Measurements from ENCODE around the gene MYADML2.
"Not testable (repeated sequence)": the region's sequence is repeated elsewhere in the genome, so short reads cannot be mapped to it uniquely, and the experiment has no call there.

MYADML2 gene, protein sequence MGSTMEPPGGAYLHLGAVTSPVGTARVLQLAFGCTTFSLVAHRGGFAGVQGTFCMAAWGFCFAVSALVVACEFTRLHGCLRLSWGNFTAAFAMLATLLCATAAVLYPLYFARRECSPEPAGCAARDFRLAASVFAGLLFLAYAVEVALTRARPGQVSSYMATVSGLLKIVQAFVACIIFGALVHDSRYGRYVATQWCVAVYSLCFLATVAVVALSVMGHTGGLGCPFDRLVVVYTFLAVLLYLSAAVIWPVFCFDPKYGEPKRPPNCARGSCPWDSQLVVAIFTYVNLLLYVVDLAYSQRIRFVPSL

DNA sequence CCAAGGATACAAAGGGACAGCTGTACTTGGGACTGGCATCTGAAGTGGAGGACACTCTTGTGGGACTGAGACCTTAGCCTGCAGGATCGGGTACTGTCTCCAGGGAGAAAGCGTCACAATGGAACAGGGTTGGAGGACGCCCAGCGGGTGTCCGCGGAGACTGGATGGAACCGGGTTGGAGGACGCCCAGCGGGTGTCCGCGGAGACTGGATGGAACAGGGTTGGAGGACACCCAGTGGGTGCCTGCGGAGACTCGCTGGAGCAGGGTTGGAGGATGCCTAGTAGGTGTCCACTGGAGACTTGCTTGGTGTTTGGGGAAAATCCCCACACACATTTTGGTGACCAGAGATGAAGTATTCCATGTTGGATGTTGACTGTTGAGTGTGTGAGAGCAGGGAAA lies at the start of gene MYADML2:
TSS of gene MYADML2 (minus strand) at position 45 of the 400 bp plus-strand sequence. CDS start 5,492 bp downstream, outside the sequence.
- DNase-seq, result no peak

DNA sequence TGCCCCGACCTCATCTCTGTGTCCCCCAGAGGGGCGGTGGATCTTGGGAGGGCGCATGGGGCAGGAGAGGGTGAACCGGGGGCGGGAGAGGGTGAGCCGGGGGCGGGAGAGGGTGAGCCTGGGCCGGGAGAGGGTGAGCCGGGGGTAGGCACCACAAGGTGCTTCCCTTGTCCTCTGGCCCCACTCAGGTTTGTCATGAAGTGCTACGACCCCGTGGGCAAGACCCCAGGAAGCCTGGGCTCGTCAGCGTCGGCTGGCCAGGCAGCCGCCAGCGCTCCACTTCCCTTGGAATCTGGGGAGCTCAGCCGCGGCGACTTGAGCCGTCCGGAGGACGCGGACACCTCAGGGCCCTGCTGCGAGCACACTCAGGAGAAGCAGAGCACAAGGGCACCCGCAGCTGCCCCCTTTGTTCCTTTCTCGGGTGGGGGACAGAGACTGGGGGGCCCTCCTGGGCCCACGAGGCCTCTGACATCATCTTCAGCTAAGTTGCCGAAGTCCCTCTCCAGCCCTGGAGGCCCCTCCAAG lies 49.3 kb upstream of the MYADML2 start:
- no peak for DNase-seq

DNA sequence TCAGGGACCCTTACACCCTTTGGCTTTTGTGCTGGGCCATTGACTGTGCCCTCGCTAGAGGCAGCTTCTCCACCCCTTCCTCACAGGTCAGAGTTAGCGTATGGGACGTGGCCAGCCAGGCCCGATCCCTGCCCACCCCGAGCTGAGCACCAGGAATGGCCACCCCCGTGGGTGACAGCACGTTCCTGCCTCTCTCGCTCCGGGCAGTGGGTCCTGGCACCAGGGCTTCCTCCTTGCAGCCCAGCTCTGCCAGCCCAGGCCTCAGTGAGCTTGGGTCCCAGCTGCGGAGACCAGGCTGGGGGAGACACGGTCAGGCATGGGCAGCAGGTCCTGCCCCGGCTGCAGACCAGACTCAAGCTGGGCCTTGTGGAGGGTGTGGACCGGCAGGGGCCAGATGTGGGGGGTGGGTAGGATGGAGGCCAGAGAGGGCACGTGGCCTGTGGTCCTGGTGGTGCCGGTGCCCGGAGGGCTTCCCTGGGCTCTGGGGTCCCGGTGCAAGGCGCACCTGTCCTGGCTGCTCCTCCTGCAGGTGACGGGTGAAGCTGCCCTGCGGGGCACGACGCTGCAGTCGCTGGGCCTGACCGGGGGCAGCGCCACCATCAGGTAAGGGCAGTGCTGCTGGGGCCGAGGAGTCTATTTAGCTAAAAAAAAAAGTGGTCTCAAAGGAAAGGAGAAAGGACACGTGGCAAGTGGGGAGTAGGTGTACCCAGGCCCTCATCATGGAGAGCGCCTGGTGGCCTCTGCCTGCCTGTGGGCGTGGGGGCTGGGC lies 48.6 kb upstream of the MYADML2 start:
- no peak for DNase-seq

DNA sequence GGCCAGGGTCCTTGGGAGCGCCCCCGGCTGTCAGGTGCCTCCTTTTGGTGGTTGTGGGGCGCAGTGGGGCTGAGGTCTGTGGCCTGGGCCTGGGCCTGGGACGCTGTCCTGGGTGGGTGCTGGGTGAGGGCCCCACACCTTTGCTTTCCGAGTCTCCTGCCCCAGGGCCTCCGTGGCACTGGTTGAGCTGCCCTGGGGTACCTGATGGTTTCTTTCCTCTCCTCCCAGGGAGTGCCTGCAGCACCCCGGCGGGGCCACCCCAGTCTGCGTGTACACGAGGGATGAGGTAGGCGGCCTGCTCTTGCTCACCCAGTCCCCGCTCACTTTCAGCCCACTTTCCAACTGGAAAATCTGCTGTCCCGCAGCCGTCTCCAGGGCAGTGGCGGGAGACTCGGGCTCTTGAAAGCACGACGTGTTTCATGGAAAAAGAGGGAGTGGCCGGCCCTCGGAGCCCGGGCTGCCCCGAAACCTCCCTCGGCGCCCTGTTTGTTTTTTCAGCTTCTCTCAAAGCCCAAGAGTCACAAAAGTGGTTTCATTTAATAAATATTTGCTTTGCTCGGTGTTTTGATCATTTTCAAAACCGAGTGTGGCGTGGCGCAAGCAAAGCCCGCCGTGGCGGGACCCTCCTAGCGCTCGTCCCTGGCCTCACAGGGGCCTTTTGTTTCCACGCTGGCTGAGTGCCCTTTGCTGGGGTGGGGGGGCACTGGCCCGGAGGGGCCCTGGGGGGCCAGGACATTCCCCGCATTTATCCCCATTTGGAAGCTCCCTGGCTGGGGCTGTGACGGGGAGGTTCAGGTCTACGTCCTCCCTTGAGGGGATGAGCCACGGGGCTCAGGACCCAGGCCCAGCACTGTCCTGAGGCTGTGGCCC lies 47.8 kb upstream of the MYADML2 start:
- DNase-seq, result no peak

DNA sequence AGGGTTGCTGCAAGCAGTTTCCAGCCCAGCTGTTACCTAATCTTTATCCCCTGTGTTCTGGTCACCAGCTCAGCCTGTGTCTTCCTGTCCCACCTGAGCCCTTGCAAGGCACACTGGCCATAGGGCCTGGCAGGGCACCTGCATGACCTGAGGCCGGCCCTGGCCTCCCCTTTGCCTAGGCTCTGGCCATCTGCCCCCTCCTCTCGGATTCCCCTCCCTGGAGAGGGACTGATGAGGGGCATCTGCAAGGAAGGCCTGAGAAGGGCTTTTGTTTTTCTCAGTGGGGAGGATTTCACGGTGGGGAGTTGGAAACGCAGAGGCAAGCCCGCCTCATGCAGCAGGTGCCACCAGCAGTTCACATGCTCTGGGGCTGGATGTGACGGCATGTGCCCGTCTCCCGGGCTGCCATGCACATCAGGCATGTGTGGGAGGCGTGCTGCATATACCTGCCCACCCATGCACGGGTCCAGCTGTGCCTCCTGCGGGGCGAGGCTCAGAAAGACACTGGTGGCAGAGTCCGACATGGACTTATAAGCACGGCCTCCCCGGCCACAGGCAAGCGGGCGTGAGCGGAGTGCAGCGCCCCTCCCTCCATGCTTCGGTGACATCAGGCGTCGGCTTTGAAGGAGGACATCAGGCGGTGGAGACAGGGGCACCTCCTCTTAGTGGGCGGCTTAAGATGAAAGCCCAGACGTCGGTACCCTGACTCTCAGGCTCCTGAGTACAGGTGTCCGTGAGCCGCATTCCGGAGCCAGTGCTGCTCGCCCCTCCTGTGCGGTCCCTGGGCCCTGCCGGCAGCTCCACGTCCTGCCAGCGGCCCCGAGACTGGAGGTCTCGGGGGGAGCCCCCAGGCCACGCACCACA lies 46.9 kb upstream of the MYADML2 start:
- no peak for DNase-seq

DNA sequence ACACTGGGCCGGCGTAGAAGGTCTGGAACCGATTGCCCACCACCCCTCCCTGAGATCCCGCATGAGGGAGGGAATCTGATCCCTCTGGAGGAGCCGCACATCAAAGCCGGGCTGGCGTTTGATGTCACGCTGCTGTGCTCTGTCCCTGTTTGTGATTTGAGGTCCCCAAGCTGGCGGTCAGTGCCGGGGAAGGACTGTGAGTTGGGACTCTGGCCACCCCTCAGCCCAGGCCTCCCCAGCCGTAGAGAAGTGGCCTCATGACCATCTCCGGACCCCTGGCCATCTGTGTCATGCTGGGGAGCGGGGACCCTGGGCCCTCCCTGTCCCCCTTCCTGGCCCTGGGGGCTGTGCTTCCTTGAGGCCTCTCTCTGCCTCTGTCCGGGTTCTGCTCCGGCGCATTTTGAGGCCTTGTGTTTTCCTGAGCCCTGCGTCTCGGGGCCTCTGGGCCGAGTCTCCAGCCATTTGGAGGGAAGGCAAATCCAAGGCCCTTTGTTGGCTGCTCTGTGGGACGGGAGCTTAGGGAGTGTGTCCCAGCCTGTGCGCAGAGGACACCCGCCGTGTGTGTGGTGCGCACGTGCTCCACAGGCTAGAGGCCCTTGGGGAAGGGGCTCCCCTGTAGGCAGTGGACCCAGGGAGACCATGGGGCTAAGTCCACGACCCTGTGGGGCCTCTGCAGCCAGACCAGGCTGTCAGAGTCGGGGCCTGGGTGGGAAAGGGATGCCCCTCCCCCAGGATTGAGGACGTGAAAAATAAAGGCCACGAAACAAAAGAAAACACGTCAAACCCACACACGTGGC lies 45.5 kb upstream of the MYADML2 start:
- no peak for DNase-seq

DNA sequence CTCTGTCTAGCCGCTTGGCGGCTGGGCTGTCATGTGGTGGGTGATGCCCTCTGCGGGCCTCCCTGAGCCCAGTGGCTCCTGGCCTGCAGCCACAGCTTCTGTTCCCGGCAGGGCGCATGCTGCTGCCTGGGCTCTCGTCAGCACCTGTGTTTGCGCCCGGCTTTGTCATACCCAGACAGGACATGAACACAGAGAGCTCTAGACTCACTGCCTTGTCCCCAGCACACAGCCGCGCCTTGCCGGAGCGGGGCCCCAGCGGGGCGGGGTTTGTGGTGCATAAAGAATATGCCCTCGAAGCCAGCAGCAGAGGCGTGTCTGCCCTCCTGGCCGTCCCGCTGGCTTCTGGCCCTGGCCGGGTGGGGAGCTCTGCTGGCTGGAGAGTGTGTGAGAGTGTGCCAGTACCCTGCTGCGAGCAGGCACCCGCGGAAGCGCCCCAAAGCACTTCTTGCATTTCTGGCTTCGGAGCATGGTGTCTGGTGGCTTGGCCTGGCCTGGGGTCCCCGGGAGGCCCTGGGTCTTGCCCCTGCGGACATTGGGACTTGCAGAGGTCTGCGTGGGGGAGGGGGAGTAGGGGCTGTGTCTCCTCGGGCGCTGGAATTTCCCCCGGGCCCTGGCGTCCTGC lies 44.8 kb upstream of the MYADML2 start:
- DNase-seq, result no peak

DNA sequence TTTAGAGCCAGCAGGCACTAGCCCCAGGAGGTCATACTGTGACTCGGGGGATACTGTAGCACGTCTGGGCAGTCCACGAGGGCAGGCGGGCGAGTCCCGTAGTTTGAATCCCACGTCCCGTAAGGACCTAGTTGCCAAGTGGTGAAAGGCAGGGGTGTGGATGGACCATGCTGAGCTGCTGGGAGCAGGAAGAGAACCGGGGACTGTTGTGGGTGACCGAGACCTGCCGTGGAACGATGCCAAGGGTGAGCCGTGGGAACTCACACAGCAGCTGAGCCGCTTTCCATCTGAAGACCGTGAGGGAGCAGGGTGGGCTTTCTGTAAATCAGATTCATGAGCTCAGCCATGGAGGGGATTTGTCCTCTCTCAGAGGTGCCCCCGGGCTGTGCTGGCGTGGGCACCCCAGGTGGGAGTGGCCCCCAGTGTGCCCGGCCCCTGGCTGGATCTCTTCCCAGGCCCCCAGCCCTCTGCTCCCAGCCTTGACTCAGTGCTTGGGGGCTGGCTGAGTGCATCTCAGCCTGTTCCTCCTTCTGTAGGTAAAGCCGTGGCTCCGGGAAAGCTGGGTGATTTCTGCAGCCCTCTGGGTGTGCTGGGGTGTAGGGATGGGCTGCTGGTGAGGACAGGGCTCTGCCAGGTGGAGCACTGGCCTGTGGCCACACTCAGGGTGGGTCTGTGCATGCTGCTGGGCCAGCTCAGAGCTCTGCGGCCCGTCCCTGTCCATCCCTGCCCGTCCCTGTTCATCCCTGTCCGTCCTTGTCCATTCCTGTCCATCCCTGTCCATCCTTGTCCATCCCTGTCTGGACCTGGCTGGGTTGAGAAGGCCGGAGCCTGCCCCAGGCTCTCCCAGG lies 44.0 kb upstream of the MYADML2 start:
- no peak for DNase-seq

DNA sequence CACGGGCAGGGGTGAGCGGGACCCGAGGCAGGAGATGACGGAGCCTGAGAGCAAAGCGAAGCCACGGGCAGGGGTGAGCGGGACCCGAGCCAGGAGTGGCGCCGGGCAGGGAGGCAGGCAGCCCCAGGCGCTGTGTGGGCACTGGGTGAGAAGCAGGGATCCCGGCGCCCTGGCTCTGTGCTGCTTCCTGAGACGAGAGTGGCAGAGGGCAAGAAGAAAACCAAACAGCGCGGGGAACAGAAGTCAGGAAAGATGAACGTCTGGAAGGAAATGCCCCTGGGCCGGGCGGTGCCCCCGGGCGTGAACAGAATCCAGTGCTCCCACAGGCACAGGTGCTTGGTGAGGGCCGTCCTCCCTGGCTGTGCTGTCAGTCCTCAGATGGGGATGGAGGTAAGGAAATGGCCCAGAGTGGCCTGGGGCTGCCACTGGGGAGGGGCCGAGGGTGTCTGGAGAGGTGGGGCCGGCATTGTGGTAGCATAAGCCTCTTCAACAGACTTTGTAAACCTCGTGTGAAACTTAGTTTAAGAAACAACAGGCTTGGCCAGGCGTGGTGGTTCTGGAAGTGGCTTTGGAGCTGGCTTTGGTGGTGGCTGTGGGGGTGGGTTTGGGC lies 40.2 kb upstream of the MYADML2 start:
- DNase-seq, result no peak

DNA sequence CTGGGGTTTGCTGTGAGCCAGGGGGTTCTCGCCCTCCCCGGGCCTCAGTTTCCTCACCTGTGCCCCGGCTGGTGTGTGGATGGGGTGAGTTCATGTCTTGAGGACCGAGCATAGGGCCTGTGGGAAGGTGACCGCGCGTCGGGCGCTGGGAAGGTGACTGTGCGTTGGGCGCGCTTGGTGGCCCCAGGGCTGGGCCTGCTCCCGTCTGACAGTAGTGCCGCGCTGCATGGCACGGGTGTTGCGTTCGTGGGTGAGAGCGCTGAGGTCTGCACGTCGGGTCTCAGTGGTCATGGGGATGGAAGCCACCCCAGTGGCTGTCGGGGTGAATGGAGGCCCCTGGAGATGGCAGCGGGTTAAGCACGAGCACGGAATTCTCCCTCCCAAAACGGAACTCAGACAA lies 39.6 kb upstream of the MYADML2 start:
- no peak for DNase-seq

DNA sequence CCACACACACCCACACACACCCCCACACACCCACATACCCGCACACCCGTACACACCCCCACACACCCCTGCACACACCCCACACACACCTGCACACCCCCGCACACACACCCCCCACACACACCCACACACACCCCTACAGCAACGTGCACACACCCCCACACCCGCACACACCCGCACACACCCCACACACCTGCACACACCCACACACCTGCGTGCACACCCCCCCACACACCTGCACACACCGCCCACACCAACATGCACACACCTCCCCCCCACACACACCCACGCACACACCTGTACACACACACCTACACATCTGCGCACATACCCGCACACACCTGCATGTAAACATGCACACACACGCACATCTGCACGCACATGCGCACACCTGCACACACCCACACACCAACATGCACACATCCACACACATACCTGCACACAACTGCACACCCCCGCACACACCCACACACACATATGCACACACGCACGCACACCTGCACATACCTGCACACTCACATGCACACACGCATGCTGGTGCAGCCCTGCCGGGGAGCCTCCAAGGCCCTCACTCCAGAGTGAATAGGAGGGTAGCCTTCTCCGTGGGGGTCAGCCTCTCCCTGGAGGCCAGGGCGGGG lies 37.9 kb upstream of the MYADML2 start:
- DNase-seq, result no peak

DNA sequence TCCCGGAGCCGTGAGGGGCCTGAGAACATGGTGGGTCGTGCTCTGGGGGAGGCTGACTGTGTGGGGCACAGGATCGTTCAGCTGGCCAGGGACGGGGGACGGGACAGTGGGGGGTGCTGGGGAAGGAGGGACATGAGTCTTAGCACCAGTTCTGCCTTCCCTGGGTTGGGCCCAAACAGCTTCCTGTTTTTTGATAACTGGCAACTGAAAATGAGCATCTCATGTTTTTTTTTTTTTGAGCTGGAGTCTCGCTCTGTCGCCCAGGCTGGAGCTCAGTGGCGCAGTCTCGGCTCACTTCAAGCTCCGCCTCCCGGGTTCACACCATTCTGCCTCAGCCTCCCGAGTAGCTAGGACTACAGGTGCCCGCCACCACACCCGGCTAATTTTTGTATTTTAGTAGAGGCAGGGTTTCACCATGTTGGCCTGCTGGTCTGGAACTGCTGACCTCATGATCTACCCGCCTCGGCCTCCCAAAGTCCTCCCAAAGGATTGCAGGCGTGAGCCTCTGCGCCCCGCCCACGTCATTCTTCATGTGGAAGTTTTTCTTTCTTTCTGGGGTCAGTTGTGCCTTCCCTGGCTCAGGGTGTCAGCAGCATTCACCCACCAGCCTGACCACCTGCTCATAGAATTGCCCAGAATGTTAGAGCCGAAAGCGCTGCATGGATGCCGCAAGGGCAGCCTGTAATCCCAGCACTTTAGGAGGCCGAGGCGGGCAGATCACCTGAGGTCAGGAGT lies 36.8 kb upstream of the MYADML2 start:
- no peak for DNase-seq

DNA sequence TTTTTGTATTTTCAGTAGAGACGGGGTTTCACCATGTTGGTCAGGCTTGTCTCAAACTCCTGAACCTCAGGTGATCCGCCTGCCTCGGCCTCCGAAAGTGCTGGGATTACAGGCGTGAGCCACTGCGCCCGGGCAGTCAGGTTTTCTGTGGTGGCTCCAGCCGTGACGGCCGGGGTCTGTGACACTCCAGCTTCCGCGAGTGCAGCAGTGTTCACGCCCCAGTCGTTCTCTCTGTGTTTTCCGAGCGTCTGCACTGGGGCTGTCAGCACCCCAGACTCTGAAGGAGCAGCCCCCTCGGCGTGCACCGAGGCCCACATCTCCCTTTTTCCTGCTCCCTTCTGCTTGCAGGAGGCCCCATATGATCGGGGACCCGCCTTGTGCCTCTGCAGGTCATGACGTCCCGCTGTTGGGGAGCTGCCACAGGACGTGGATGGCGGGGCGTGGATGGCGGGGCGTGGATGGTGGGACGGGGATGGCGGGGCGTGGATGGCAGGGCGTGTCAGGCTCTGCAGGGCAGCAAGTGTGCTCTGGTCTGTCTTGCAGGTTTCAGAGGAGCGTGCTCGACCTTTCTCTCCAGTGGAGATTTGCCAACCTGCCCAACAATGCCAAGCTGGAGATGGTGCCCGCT lies 36.1 kb upstream of the MYADML2 start:
- DNase-seq, result no peak

DNA sequence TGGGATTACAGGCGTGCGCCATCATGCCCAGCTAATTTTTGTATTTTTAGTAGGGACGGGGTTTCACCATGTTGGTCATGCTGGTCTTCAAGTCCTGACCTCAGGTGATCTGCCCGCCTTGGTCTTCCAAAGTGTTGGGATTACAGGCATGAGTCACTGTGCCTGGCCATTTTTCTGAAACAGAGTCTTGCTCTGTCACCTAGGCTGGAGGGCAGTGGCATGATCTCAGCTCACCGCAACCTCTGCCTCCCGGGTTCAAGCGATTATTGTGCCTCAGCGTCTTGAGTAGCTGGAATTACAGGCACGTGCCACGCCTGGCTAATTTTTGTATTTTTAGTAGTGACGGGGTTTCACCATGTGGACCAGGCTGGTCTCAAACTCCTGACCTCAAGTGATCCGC lies 34.5 kb upstream of the MYADML2 start:
- DNase-seq, result not testable (repeated sequence)

DNA sequence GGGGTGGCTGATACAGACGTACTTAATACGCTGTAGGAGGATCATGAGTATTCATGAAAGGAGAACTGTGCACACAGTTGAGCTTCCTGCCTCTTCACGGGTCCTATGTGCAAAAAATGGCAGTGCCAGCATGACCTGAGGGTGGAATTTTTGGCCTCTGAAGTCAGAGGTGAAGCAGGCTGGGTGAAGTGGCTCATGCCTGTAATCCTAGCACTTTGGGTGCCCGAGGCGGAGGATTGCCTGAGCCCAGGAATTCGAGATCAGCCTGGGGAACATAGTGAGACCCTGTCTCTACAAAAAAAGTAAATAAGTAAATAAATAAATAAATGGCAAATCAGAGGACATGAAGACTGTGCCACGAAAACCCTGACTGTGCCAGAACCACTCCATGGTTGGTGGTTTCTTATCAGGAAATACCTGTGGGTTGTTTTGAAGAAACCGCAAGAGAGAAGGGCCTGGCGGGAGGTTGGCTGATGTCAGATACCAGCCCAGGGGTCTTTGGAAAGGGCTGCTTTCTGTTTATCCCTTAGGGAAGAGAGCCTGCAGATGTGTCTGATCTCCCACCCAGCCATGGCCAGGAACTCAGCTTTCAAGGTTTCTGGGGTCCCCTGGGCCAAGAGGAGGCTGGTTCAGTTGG lies 33.8 kb upstream of the MYADML2 start:
- DNase-seq, result no peak

DNA sequence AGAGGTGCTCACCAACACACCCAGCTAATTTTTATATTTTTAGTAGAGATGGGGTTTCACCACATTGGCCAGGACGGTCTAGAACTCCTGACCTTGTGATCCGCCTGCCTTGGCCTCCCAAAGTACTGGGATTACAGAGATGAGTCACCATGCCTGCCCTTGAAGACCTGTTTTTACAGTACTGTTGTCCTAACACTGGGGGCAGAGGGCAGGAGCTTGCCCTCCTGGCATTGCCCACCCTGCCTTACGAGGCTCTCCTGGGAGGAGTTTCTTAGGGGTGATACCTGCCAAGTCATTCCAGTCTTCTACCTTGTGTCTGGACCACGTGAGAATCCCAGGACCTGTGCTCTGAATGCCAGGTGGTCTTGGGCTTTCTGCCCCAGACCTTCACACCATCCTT lies 33.1 kb upstream of the MYADML2 start:
- DNase-seq, result no peak

Data from AML-193 (cell line).